Coronary artery (tissue), 2 donors: ENCODE data around the gene CTNNB1.

Experiments
- DNase-seq: peaks from one replicate; pipeline ENCODE4 v3.0.0-alpha.2; 2017; ENCODE audit warnings: low spot score
- H3K27ac ChIP-seq, 2 donors: fragments of 200-600 bp; sonication (generic); one replicate each; pipeline ENCODE4 v1.5.1; 2016 to 2019
- H3K4me3 ChIP-seq: fragments of 200-600 bp; sonication (generic); 2 replicates; pipeline ENCODE4 v1.5.1; 2016; ENCODE audit warnings: mild to moderate bottlenecking, moderate library complexity
- TF ChIP-seq, protein P1 (sequence below): fragments of 200-600 bp; sonication (generic); IDR thresholded peaks from one replicate; pipeline ENCODE4 v1.5.1; 2019; ENCODE audit warnings: antibody characterized with exemption

The CTNNB1 gene

DNA sequence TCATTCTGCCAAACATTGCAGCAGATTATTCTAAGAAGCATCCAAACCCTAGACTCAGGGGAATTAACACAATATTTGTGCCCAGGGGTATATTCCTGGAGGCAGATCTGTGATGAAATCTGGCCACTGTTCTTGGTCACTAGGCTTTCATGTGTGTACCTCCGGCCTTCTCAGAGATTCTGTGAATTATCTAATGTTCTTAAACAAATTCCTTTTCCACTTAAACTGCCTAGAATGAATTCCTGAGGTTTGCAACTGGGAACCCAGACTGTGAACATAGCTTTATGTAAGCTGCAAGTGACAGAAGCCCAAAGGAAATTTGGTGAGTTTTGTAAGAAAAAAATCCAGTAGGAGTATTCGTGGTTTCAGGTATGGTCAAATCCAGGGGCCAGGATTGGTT, 20.7 kb upstream of the CTNNB1 start:
- Histone ChIP-seq H3K4me3 (no peak overlapping the region), H3K27ac (no peak overlapping the region)
- DNase-seq, result no peak
- TF ChIP-seq, protein P1, sequence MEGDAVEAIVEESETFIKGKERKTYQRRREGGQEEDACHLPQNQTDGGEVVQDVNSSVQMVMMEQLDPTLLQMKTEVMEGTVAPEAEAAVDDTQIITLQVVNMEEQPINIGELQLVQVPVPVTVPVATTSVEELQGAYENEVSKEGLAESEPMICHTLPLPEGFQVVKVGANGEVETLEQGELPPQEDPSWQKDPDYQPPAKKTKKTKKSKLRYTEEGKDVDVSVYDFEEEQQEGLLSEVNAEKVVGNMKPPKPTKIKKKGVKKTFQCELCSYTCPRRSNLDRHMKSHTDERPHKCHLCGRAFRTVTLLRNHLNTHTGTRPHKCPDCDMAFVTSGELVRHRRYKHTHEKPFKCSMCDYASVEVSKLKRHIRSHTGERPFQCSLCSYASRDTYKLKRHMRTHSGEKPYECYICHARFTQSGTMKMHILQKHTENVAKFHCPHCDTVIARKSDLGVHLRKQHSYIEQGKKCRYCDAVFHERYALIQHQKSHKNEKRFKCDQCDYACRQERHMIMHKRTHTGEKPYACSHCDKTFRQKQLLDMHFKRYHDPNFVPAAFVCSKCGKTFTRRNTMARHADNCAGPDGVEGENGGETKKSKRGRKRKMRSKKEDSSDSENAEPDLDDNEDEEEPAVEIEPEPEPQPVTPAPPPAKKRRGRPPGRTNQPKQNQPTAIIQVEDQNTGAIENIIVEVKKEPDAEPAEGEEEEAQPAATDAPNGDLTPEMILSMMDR, result no peak

DNA sequence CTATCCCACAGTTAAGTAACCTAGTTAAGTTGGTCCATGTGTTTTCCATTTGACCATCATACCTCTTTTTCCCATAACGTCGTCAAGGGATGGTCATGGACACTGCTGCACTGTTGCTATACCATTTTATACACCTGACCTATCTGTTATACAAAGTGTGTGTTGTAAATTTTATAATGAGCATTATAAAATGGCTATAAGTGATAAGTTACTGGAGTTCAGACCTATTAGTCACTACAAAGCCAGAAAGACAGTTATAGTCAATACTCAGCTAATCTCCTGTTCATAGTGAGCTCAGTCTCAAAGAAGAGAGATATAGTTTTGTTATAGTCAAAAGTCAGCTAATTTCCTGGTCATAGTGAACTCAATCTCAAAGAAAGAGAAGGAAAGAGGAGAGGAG, 18.9 kb upstream of the CTNNB1 start:
- Histone ChIP-seq H3K4me3 (no peak overlapping the region), H3K27ac (no peak overlapping the region)
- TF ChIP-seq, protein P1, result no peak
- no peak for DNase-seq

DNA sequence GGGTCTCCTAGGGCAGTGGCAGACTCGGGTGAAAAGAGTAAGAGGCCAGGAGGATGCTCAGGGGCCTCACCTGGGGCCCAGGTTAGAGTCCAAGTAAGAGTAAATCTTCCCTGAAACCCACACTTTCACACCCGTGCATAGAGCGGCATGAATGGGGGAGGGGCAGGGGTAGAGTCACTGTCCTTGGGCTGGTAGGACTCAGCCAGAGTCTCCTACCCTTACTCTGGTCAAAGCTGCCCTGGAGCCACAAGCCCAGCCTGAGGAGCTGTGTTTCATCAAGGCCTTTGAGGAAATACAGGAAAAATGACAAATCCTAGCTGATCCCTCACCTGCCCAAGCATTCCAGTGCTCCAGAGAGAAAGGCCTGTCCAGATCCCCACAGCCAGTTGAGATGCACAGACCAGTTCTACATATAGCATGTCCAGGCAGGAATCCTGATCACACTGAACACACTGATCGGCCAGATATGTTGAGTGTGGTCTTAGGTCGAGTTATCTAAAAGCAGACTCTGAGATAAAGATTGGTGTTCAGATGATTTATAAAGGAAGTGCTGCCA, 16.7 kb upstream of the CTNNB1 start:
- DNase-seq, result no peak

DNA sequence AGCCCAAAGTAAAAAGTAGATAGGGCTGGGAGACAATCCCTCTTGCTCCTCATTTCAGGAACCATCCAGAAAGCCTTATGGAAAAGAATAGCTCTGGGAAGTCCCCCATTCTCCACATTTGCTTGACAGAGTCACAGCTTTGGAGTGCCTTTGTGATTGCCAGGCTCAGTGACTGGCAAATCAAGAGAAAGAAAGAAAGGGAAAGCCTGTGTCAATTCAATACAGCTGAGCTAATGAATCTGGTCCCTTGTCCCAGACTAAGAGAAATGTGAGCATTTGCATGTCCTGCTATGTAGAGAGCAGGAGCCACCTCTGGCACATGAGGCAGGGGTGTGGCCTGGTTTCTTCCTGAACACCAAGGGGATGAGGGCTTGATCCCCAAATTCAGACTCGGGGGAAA, 14.9 kb upstream of the CTNNB1 start:
- Histone ChIP-seq H3K4me3 (no peak overlapping the region), H3K27ac (no peak overlapping the region)
- no peak for DNase-seq
- TF ChIP-seq, protein P1, result no peak

More for the DNA sequence above, 16.7 kb upstream of the CTNNB1 start:
- Histone ChIP-seq H3K27ac (no peak overlapping the region), H3K4me3 (no peak overlapping the region)
- TF ChIP-seq, protein P1, result no peak

DNA sequence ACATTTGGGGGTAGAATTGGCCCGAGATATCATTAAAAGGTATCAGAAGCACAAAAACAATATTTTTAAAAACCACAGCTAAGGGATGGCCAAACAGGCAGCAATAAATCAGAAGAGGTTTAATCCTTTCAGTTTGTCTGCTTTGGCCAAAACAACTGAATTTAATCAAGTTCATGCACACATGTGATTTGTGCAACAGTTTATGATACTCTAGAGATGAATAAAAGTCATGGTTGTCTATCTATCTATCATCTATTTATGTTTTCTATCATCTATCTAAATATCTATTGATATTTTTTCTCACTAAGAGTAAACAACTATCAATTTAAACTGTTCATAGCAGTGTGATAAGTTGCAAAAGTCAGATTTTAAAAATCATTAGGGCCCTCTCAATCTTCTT, 13.0 kb upstream of the CTNNB1 start:
- no peak overlapping the region for H3K27ac ChIP-seq
- DNase-seq, result no peak
- no peak overlapping the region for H3K4me3 ChIP-seq
- TF ChIP-seq, protein P1, result no peak

DNA sequence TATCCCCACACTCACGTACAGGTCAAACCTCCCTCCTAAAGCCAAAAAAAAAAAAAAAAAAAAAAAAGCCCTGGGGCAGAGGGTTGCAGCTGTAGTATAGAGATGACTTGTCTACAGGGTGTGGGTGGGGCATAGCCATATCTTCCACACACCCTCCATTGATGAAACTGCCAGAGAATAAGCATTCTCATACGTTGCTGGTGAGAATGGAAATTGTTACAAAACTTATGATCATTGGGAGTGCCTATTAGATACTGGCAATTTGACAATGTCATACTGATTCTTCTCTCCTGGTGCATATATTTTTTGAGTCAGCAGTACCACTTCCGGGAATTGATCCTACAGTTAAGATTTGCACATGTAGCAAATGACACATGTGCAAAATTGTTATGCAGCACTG, 11.0 kb upstream of the CTNNB1 start:
- TF ChIP-seq, protein P1, result no peak
- DNase-seq, result no peak
- Histone ChIP-seq H3K4me3 (no peak overlapping the region), H3K27ac (no peak overlapping the region)

DNA sequence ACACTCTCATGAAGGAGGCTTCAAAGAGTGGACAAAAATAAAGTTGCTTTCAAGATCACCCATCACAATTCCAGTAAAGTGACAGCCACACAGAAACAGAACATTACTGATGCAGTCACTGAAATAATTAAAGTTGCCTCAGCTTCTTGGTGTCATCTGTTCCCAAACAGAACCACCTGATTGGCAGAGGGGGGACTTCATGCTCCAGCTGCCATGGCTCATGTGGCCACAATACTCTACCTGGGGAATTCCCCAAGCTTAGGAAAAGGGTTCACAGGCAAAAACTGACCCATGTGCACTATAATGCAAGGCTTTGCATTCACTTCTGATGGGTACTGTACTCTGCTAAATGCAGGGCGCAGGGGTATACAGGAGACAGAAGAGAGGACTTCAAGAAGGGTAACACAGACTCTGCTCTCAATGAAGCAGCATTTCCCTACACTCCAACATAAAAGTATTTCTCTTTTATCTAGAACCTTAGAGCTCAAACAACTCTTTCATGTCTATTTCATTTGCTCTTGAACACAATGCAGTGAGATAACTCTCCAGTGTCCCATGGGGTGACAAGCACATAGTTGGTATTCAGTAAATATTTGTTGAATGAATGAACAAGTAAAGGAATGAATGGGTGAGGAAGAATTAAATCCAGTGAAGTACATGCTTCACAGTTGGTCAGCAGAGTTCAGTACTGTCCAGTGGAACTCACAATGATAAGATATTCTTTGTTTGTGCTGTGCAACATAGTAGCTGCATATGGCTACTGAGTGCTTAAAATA, 8.6 kb upstream of the CTNNB1 start:
- Histone ChIP-seq H3K27ac (no peak overlapping the region), H3K4me3 (no peak overlapping the region)
- TF ChIP-seq, protein P1, result no peak
- no peak for DNase-seq
